Keratinocyte (primary cell): ENCODE results near the gene PLG. TPM values are rescaled to one million over a fixed set of nuclear protein-coding genes. Genes with fewer than 3 reads are reported as not detected.

ENCODE experiments used
- DNase-seq: peaks from one replicate; pipeline ENCODE4 v3.0.0-alpha.2; 2011; ENCODE audit warnings: low read depth, missing footprints, low spot score
- FAIRE-seq: peaks from 2 replicates; lab custom pipeline; 2011; peaks lifted over from hg19 to GRCh38; lab: Jason Lieb, UNC
- H2AFZ ChIP-seq: 2 replicates; pipeline ENCODE4 v1.6.0; 2012; ENCODE audit warnings: low read length, control low read depth, inconsistent platforms; ENCODE audit not compliant: control insufficient read depth
- H3K27ac ChIP-seq: 2 replicates; pipeline ENCODE4 v1.5.1; 2011; ENCODE audit warnings: low read length; ENCODE audit not compliant: control insufficient read depth, insufficient read depth
- H3K27me3 ChIP-seq: 3 replicates; pipeline ENCODE4 v1.6.0; 2011; ENCODE audit warnings: low read length; ENCODE audit not compliant: control insufficient read depth, insufficient read depth; ENCODE audit errors: extremely low read depth
- H3K36me3 ChIP-seq, 2 experiments: 2 replicates in 1 of 2; 3 replicates in 1 of 2; pipeline ENCODE4 v1.5.1; 2011; ENCODE audit warnings: low read length in 2 of 2, mild to moderate bottlenecking in 1 of 2; ENCODE audit not compliant: control insufficient read depth in 2 of 2, insufficient read depth in 2 of 2; ENCODE audit errors: extremely low read depth in 1 of 2
- H3K4me1 ChIP-seq: 3 replicates; pipeline ENCODE4 v1.5.1; 2011; ENCODE audit warnings: low read length; ENCODE audit not compliant: control insufficient read depth, insufficient read depth; ENCODE audit errors: extremely low read depth
- H3K4me2 ChIP-seq: 3 replicates; pipeline ENCODE4 v1.6.0; 2011; ENCODE audit warnings: low read depth, low read length; ENCODE audit not compliant: control insufficient read depth, insufficient read depth; ENCODE audit errors: extremely low read depth
- H3K4me3 ChIP-seq, 3 experiments: fragments of 200-600 bp in 1 of 3; sonication (generic) in 1 of 3; 2 replicates in 2 of 3; 3 replicates in 1 of 3; pipeline ENCODE4 v1.5.1; 2011 to 2016; ENCODE audit warnings: low read length in 3 of 3, mild to moderate bottlenecking in 3 of 3, control low read depth in 2 of 3, inconsistent platforms in 1 of 3, low read depth in 1 of 3, mixed read lengths in 1 of 3, mixed run types in 1 of 3, moderate library complexity in 1 of 3; ENCODE audit not compliant: control insufficient read depth in 2 of 3, insufficient read depth in 2 of 3; ENCODE audit errors: extremely low read depth in 1 of 3
- H3K79me2 ChIP-seq: 2 replicates; pipeline ENCODE4 v1.6.0; 2012; ENCODE audit warnings: low read length; ENCODE audit not compliant: control insufficient read depth, insufficient read depth
- H3K9ac ChIP-seq: 3 replicates; pipeline ENCODE4 v1.6.0; 2011; ENCODE audit warnings: low read length; ENCODE audit not compliant: control insufficient read depth, insufficient read depth; ENCODE audit errors: extremely low read depth
- H3K9me1 ChIP-seq: 3 replicates; pipeline ENCODE4 v1.6.0; 2011; ENCODE audit warnings: low read length; ENCODE audit not compliant: control insufficient read depth, insufficient read depth; ENCODE audit errors: extremely low read depth
- H3K9me3 ChIP-seq: 2 replicates; pipeline ENCODE4 v1.5.1; 2012; ENCODE audit warnings: low read depth, low read length; ENCODE audit not compliant: control insufficient read depth
- H4K20me1 ChIP-seq: 3 replicates; pipeline ENCODE4 v1.6.0; 2011; ENCODE audit warnings: low read length; ENCODE audit not compliant: control insufficient read depth, insufficient read depth; ENCODE audit errors: extremely low read depth
- CTCF ChIP-seq, 3 experiments: IDR thresholded peaks in 1 of 3; conservative IDR thresholded peaks in 1 of 3; optimal IDR thresholded peaks in 1 of 3; 2 replicates in 2 of 3; 3 replicates in 1 of 3; pipeline versions ENCODE3 to v1.5.1; 2011; ENCODE audit warnings: low read length in 3 of 3, mild to moderate bottlenecking in 3 of 3, moderate library complexity in 2 of 3, control low read depth in 1 of 3, inconsistent platforms in 1 of 3; ENCODE audit not compliant: insufficient read depth in 2 of 3; ENCODE audit errors: extremely low read depth in 1 of 3
- EZH2 ChIP-seq: IDR thresholded peaks from one replicate; pipeline ENCODE4 v1.6.1; 2012; ENCODE audit warnings: inconsistent platforms, mild to moderate bottlenecking, low read length, moderate library complexity
- dilution Hi-C: fragments of 300-500 bp; cut with MboI; formaldehyde crosslinking; loops from one replicate; pipeline ENCODE4 v1.7.0; 2020; ENCODE audit warnings: low sequenced_read_pairs; ENCODE audit not compliant: extremely low pct_ligation_motif_present
- polyA plus RNA-seq, 5 experiments: library from polyadenylated mRNA; depleted of rRNA in 3 of 5; stranded (reverse) in 3 of 5; stranded (forward) in 1 of 5; unstranded in 1 of 5; fragments of >200 nt; gene quantifications; 1 replicate in 1 of 5; 2 replicates in 3 of 5; 3 replicates in 1 of 5; pipeline versions ENCODE4 v1.2.1 to v1.2.3, GENCODE V29; 2011 to 2012; ENCODE audit warnings: missing spikeins in 2 of 5, low read depth in 1 of 5, low replicate concordance in 1 of 5

The PLG gene
- polyA plus RNA-seq, 1 donor (not counting 4 experiments of a cell fraction or from before 2014, with no cell fraction given) = not detected

- Histone ChIP-seq H3K36me3 (no peaks in the 10 kb centered on the region), H3K4me1 (peaks cover 9% of the 10 kb centered on the region), H4K20me1 (no peaks in the 10 kb centered on the region), H3K79me2 (no peaks in the 10 kb centered on the region), H3K4me3 (no peak overlapping the region), H3K9ac (no peak overlapping the region), H3K27me3 (no peaks in the 10 kb centered on the region), H3K9me3 (no peaks in the 10 kb centered on the region), H3K4me2 (no peak overlapping the region), H3K27ac (no peak overlapping the region), H2AFZ (no peak overlapping the region), H3K9me1 (no peaks in the 10 kb centered on the region)
- TF ChIP-seq CTCF (optimal IDR thresholded peaks at IDR 0.05 in 1 of 3, IDR thresholded peaks at IDR 0.05 in 1 of 3, conservative IDR thresholded peaks at IDR 0.05 in 1 of 3; ENCODE audit: extremely low read depth in 1 of 3, insufficient read depth in 2 of 3, low read length in 3 of 3) (no peak), EZH2 (no peak)
- dilution Hi-C loops = no loop called here
- FAIRE-seq = no peak
- no peak for DNase-seq
Measured at GRCh38 chr6:160798625-160799024, 96.6 kb downstream of the PLG start.

GRCh38 chr6:160799801-160800506 lies 97.9 kb downstream of the PLG start:
- Histone ChIP-seq H3K9ac (no peak overlapping the region), H3K9me3 (no peaks in the 10 kb centered on the region), H3K4me3 (no peak overlapping the region), H3K4me2 (no peak overlapping the region), H3K9me1 (no peaks in the 10 kb centered on the region), H2AFZ (no peak overlapping the region), H3K27me3 (no peaks in the 10 kb centered on the region), H4K20me1 (no peaks in the 10 kb centered on the region), H3K36me3 (no peaks in the 10 kb centered on the region), H3K4me1 (peaks cover 4% of the 10 kb centered on the region), H3K27ac (no peak overlapping the region), H3K79me2 (no peaks in the 10 kb centered on the region)
- no peak for DNase-seq
- no peak for FAIRE-seq
- dilution Hi-C loops = no loop called here
- TF ChIP-seq CTCF (optimal IDR thresholded peaks at IDR 0.05 in 1 of 3, IDR thresholded peaks at IDR 0.05 in 1 of 3, conservative IDR thresholded peaks at IDR 0.05 in 1 of 3; ENCODE audit: extremely low read depth in 1 of 3, insufficient read depth in 2 of 3, low read length in 3 of 3) = no peak
